GM13977 (cell line): ENCODE measurements around the gene SSH3.

Source experiments
- DNase-seq: peaks from one replicate; pipeline ENCODE4 v3.0.0; 2012; ENCODE audit warnings: low spot score
- in situ Hi-C: fragments of 300-500 bp; cut with MboI; formaldehyde crosslinking; loops from one replicate; pipeline ENCODE4 v1.12.0; 2022; ENCODE audit warnings: low sequenced_read_pairs, low pct_unique_long_range_greater_than_20kb, mixed read lengths, inconsistent platforms; ENCODE audit not compliant: unreplicated experiment
- TF ChIP-seq, protein P1 (sequence below): IDR thresholded peaks from 2 replicates; pipeline ENCODE4 v1.5.1; 2012; ENCODE audit warnings: mild to moderate bottlenecking, control low read depth; ENCODE audit not compliant: insufficient read depth; ENCODE audit errors: extremely low read depth, missing control alignments

SSH3 gene

GRCh38 chr11:67285541-67286498 lies 17.5 kb upstream of the SSH3 start:
- TF ChIP-seq, protein P1, sequence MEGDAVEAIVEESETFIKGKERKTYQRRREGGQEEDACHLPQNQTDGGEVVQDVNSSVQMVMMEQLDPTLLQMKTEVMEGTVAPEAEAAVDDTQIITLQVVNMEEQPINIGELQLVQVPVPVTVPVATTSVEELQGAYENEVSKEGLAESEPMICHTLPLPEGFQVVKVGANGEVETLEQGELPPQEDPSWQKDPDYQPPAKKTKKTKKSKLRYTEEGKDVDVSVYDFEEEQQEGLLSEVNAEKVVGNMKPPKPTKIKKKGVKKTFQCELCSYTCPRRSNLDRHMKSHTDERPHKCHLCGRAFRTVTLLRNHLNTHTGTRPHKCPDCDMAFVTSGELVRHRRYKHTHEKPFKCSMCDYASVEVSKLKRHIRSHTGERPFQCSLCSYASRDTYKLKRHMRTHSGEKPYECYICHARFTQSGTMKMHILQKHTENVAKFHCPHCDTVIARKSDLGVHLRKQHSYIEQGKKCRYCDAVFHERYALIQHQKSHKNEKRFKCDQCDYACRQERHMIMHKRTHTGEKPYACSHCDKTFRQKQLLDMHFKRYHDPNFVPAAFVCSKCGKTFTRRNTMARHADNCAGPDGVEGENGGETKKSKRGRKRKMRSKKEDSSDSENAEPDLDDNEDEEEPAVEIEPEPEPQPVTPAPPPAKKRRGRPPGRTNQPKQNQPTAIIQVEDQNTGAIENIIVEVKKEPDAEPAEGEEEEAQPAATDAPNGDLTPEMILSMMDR: no peak
- in situ Hi-C loops: no loop called here
- no peak for DNase-seq

DNA sequence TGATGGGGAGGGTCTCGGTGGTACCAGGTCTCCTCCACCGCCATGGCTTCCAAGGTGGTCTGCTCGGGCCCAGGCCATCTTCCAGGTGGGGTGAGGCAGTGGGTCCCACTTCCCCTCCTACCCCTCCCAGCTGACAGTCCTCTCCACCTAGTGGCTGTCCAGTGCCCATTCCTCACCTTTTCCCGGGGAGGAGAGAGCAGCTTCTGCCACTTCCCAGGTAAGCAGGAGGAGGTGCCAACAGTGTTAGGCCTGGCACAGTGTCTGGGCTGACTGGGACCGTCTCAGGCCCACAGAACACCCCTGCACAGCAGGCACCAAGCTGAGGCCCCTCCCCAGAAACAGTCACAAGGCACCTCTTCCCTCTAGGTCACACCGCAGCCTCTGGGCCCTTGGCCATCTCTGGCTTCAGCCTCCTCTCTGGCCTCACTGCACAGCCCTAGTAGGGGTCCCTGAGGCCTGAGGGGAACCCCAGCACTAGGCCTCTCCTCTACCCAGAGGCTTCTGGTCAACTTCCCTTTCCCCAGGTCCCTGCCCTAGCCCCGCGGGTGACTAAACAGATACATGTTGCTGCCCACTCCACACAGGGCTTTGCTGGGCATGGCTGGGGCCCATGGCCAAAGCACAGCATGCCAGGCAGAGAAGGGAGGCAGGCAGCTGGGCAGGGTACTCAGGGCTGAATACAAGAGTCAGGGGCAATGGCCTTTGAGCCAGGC lies 16.6 kb upstream of the SSH3 start:
- in situ Hi-C loops: no loop called here
- no peak for DNase-seq
- TF ChIP-seq, protein P1: no peak

DNA sequence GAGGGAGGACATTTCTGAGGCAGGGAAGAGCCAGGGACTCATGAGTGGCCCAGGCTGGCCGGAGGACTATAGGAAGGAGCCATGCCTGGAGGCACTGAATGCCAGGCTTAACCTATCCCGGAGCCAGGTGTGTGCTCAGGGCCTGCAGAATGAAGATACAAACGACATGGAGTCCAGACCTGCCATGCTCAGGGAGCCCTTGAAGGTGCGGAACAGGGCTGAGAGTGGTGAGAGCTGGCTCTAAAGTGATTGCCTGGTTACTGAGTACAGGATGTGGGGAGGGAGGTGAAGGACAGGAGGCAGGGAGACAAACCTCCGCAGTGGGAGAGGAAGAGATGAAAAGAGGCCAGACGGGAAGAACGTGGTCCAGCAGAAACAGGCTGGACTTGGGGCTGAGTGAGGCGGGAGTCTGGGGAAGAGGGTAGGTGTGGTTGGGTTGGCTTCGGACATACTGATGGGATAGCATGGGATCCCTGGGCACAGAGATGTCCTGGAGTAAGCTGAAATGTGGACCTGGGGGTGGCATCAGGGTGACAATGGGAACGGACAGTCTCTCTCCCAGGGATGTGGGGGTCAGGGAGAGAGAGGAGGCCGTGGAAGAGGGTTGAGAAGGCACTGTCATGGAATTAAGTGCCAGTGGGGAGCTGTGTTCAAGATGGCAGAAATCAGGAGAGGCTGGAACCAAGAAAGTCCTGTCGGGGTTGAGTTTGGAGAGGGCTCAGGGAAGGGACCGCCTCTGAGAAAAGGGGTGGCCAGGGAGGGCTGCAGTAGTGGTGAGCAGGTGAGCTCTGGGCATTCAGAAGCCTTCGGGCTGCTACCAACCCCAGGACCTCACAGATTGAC lies 15.8 kb upstream of the SSH3 start:
- in situ Hi-C loops: no loop called here
- no peak for DNase-seq
- TF ChIP-seq, protein P1: no peak

GRCh38 chr11:67288198-67288451 lies 15.2 kb upstream of the SSH3 start:
- TF ChIP-seq, protein P1: no peak
- DNase-seq: no peak
- in situ Hi-C loops: no loop called here

- in situ Hi-C loops: no loop called here
- TF ChIP-seq, protein P1: peak; percentile 62
- DNase-seq: peak; percentile 94
Observed at GRCh38 chr11:67288452-67289225, 14.7 kb upstream of the SSH3 start.
